WI38 (cell line): ENCODE data around the gene ARHGEF38.

Experiments
- H3K4me3 ChIP-seq: 2 replicates; pipeline ENCODE4 v1.5.1; 2011; ENCODE audit warnings: low read depth, mild to moderate bottlenecking, control low read depth, low read length
- CTCF ChIP-seq: IDR thresholded peaks from 2 replicates; pipeline ENCODE4 v1.5.1; 2012; ENCODE audit warnings: low read depth, mild to moderate bottlenecking, control low read depth, low read length

ARHGEF38 gene

GRCh38 chr4:105632599-105632998 is 80.2 kb downstream of the ARHGEF38 start:
- no peak overlapping the region for H3K4me3 ChIP-seq
- TF ChIP-seq CTCF = no peak

GRCh38 chr4:105633241-105633640 is 80.8 kb downstream of the ARHGEF38 start:
- TF ChIP-seq CTCF = no peak
- H3K4me3 ChIP-seq = no peak overlapping the region

GRCh38 chr4:105634402-105635080 is 82.1 kb downstream of the ARHGEF38 start:
- TF ChIP-seq CTCF = no peak
- H3K4me3 ChIP-seq = no peak overlapping the region

GRCh38 chr4:105637408-105638176 is 85.2 kb downstream of the ARHGEF38 start:
- H3K4me3 ChIP-seq = no peak overlapping the region
- no peak for TF ChIP-seq CTCF

GRCh38 chr4:105641845-105642244 is 89.4 kb downstream of the ARHGEF38 start:
- H3K4me3 ChIP-seq = no peak overlapping the region
- no peak for TF ChIP-seq CTCF

- H3K4me3 ChIP-seq = no peak overlapping the region
- no peak for TF ChIP-seq CTCF
Observed at GRCh38 chr4:105644257-105644656, 91.8 kb downstream of the ARHGEF38 start.

- H3K4me3 ChIP-seq = no peak overlapping the region
- no peak for TF ChIP-seq CTCF
Observed at GRCh38 chr4:105645440-105645839, 93.0 kb downstream of the ARHGEF38 start.
